Measurements from ENCODE around the gene VPS39.
A peak's percentile ranks its signal among the peaks of the same experiment; 100 is the strongest.
"Not testable (repeated sequence)": the region's sequence is repeated elsewhere in the genome, so short reads cannot be mapped to it uniquely, and the experiment has no call there.

VPS39 gene

GRCh38 chr15:42207674-42208579 lies at the start of gene VPS39:
TSS of gene VPS39 (minus strand) at chr15:42208304. CDS start at chr15:42208153, 151 bp downstream.
- peak; percentile 77 to 85 for DNase-seq

DNA sequence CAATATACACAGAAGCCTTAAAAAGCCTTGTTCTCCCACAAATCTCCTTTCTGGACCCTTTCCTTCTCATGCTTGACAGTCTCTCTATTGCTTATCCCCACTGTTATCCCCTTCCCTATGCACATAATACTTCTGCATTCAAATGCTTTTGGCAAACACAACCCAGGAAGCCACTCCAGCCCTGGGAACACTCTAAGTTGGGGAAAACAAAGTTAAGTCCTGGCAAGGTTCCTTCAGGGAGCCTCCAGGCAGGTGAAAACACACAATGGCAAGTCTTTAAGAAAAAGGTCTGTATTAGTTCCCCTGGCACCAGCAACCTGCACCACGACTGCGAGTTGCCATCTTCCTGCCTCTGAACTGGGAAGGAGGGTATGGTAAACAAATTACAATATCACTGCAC lies 45.2 kb upstream of the VPS39 start:
- no peak for DNase-seq

DNA sequence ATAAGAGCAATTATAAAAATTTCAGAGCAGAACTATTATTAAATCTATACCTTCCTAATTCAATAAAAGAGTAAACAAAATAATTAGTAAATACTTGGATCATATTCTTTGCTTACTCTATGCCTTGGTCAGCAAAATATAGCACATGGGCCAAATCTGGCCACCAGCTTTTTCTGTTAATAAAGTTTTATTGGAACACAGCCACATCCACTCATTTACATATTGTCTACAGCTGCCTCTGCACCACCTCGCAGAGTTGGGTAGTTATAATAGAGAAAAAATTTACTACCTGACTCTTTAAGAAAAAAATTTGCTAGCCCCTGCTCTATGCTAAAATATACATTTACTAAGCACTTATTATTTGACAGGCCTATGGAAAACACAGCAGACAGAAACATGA lies 32.7 kb upstream of the VPS39 start:
- no peak for DNase-seq

- no peak for DNase-seq
Measured at GRCh38 chr15:42239528-42240182, 31.6 kb upstream of the VPS39 start.

GRCh38 chr15:42233107-42233506 lies 25.0 kb upstream of the VPS39 start:
- no peak for DNase-seq

DNA sequence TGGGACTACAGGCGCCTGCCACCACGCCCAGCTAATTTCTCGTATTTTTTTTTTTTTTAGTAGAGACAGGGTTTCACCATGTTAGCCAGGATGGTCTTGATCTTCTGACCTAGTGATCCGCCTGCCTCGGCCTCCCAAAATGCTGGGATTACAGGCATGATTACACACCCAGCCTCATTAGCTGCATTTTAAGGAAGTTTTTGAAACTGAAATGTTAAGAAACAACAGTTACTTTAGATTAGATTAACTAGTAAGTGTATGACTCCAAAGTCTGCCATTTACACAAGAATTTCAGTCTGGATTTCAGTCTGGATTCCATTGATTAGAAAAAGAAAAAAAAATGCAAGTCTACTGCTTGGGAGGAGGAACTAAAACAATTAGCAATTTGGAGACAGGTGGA lies 24.5 kb upstream of the VPS39 start:
- no peak for DNase-seq

DNA sequence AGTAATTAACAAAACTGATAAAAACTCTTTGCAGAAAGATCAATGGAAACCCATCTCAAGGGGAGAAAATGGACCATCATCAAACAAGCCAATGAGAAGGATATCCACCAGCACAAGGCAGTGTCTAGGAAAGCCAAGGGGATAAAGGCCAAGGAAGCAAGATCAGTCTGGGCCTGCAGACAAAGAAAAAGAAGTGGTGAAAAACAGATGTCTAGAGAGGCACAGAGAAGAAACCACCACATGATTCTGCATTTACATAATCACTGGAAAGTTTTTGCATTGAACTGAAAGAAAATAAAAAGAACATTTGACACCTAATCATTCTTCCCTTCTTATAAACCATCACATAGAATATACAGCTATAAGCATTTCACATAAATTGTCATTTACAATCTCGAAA lies 23.0 kb upstream of the VPS39 start:
- no peak for DNase-seq

GRCh38 chr15:42228981-42229380 lies 20.9 kb upstream of the VPS39 start:
- not testable (repeated sequence) for DNase-seq

- no peak for DNase-seq
Measured at GRCh38 chr15:42228036-42228435, 19.9 kb upstream of the VPS39 start.

DNA sequence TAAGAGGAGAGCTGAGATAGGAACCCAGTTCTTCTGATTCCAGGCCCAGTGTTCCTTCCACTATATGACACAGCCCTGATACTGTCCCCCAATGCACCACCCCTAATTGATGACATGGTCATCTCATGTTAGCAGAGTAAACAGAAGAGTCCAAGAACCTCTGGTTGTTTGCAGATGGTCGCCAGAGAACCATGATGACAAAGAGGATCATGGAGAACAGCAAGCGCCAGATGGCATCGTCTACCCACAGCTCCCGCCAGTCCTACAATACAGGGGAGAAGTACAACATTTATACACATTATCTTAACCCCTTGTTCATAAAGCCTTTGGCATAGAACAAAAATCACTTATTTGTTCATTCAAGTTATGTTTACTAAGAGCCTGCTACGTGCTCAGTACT lies 18.5 kb upstream of the VPS39 start:
- DNase-seq, result no peak

DNA sequence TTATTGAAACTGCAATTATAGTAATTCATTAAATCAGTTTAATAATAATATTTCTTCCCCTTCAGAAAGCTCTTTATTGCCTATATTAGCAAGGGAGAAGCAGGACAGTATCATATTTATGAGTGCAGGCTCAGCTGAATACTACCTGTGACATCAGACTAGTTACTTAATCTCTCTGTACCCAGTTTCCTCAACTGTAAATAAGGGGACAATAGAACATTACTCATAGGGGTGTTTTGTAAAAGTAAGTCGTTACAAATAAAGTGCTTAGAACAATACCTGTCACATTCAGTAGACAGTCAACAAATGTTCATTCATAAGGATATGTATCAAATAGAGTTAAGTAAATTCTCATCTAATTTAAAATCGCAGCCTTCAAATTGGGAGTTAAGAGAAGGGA lies 12.1 kb upstream of the VPS39 start:
- no peak for DNase-seq

- no peak for DNase-seq
Measured at GRCh38 chr15:42218953-42219592, 11.0 kb upstream of the VPS39 start.

DNA sequence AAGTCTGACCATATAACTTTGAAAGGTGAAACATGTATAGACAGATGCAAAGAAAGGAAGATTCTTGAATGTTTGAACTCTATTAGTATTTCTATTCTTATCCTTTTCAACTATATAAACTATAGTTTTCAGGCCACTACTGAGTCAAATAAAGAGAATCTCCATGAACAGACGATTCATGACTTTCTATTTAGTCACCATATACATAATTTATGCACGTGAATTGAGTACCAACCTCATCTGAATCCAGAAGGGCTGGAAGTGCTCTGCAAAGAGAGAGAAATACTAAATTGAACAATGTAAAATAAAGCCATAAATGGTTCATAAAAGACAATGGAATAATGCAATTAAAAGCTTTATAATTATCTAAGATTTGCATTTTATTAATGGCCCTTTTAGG lies 9.5 kb upstream of the VPS39 start:
- no peak for DNase-seq

- DNase-seq, result peak in 1 of 2 experiments; percentile 55
Measured at GRCh38 chr15:42215913-42216829, 8.1 kb upstream of the VPS39 start.

DNA sequence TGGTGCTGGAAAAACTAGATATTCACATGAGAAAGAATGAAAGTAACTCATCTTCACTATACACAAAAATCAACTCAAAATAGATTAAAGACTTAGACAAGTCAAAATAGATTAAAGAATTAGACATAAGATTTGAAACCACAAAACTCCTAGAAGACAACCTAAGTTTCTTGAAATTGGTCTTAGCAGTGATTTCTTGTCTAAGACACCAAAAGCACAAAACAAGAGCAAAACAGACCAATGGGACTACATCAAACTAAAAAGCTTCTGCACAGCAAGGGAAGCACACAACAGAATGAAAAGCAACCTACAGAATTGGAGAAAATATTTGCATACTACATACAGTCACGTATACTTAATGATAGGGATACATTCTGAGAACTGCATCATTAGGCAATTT lies 6.5 kb upstream of the VPS39 start:
- no peak for DNase-seq

DNA sequence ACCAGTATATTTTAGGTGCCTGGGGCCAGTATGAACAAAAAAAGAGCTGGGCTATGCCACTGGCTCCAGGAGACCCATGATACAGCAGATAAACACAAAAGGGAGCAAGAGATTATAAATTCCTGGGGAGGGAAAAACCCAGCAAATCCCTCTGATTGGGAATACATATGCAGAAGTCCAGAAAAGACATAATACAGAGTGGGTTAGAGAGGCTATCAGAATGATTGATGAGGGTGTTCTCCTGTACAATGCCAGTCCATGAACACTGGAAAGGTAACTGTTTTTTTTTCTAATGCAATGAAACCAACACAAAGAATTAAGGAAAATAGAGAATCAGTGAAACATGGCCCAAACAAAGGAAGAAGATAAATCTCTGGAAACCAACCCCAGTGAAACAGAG lies 5.4 kb upstream of the VPS39 start:
- DNase-seq, result no peak

DNA sequence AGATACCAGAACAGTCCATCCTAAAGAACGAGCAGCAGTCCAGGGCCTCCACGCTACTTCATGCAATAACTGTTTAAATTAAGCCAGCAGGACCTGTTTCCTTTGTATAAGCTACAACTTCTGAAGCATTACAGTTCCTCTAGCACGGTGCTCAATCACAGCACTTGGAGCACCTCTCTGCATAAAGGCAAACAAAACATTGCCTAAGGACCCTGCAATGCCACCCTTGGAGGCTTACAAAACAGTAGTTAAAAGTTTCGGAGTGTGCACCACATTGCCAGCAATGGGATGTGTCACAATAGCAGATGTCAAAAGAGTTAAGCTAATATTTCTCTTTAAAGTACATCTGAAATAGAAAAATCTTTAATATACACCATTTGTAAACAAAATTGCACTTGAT lies 2.6 kb upstream of the VPS39 start:
- DNase-seq, result no peak

DNA sequence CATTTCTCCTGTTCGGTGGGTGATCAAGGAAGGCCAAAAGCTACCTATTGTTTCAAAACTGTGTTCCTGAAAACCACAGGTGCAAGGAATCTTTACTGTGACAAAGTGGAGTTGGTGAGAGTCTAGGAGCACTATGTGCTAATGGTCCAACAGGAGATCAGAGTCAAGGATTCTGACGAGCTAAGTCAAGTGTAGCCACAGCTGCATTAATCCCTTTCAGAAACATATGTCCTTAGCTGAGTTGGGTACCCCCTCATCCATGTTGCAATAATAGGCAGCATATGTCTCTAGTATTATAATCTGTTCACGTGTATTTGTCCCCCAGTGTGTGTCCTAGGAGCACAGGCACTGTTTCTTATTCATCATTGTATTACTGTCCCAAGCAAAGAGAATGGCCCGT lies 1.7 kb downstream of the VPS39 start:
- peak; percentile 92 to 98 for DNase-seq

DNA sequence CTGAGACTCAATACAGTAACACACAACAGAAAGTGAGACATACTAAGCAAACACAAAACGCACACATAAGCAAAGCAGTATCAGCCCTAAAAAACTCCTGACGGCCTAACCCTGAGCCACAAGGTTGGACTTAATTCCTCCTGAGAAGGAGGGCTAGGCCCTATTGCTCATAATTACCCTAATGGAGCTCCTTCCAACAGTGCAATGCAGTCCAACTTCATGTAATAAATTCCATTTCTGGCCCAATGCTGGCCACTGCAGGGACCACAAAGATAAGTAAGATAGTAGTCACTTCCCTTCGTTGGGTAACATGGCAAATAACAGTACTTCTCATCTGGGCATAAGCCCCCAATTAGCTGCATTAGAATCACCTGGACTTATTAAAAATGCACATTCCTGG lies 4.2 kb downstream of the VPS39 start:
- DNase-seq, result no peak

DNA sequence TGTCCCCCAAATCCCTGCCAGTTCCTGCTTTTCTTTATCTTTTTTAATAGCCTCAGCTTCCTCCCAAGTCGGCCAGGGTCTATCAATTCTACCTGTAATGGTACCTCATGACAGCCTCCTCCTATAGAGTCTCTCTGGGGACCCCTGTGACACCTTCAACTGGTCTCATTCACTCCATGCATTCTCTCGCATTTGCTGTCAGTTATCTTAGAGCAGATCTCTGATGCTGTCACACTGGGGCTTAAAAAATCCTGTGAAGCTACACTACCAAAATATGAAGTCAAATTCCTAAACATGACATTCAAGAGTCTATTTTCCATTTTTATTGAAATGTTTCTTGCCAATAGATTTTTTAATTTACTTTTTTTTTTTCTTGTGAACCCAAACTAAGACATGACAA lies 5.5 kb downstream of the VPS39 start:
- no peak for DNase-seq

GRCh38 chr15:42201801-42202200 lies 6.3 kb downstream of the VPS39 start:
- no peak for DNase-seq

GRCh38 chr15:42199126-42199525 lies 9.0 kb downstream of the VPS39 start:
- DNase-seq, result no peak

DNA sequence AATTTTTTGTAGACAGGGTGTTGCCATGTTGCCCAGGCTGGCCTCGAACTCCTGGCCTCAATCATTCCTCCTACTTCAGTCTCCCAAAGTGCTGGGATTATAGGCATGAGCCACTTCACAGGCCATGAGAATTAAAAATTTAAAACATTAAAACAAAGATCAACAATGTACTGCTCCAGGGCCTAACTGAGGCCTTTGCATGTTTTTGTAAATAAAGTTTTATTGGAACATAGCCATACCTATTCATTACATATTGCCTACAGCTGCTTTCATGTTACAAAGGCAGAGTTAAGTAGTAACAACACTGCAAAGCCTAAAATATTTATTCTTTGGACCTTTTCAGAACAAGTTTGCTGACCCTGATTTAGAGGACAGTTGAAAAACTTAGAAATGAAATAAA lies 9.6 kb downstream of the VPS39 start:
- DNase-seq, result no peak
